ENCODE data around the gene SMYD3. TPM values are rescaled to one million over a fixed set of nuclear protein-coding genes. Genes with fewer than 3 reads are reported as not detected.

SMYD3 gene
- total and polyA plus RNA-seq, 9 of the 15 experiments (the other 6 are each of a cell fraction or from before 2014, with no cell fraction given) = 128 to 440 (median 197) TPM

GRCh38 chr1:246153796-246154212 is 353.3 kb downstream of the SMYD3 start (continued):
- TF ChIP-seq HNRNPH1 (optimal IDR thresholded peaks at IDR 0.05; ENCODE audit: low read depth, low read length) = no peak
- TF ChIP-seq ZNF324 (CRISPR knock-in tag; IDR thresholded peaks at IDR 0.05) = no peak
- TF ChIP-seq SFPQ (IDR thresholded peaks at IDR 0.05; ENCODE audit: low read depth, low read length) = no peak
- TF ChIP-seq POLR3G (IDR thresholded peaks at IDR 0.05; ENCODE audit: extremely low read depth, insufficient read length, insufficient replicate concordance) = no peak
- peak; percentile 81 for TF ChIP-seq GATAD2A (IDR thresholded peaks at IDR 0.05)
- 0 out of 2 replicates have a peak, but pooled peaks have one; percentile 50 for TF ChIP-seq FOXP4 (CRISPR knock-in tag; IDR thresholded peaks at IDR 0.05; ENCODE audit: borderline replicate concordance)
- no peak for TF ChIP-seq ZNF282 (CRISPR knock-in tag; IDR thresholded peaks at IDR 0.05)
- no peak for TF ChIP-seq U2AF1 (optimal IDR thresholded peaks at IDR 0.05; ENCODE audit: low read depth, low read length)
- no peak for TF ChIP-seq SRSF9 (IDR thresholded peaks at IDR 0.05; ENCODE audit: borderline replicate concordance, low read depth, low read length)

Data from K562 (cell line).